ENCODE results near the gene ETFB. TPM values are rescaled to one million over a fixed set of nuclear protein-coding genes. Genes with fewer than 3 reads are reported as not detected.
"Not testable (repeated sequence)": the region's sequence is repeated elsewhere in the genome, so short reads cannot be mapped to it uniquely, and the experiment has no call there.

ETFB gene
- total and polyA plus RNA-seq, 2 donors from 2014 or later, result 76.8 to 620 TPM

- H3K36me3 ChIP-seq (ENCODE audit: control insufficient read depth in 2 of 3, insufficient read depth in 3 of 3, low read length in 3 of 3), result no peaks in the 10 kb centered on the region
- TF ChIP-seq CTCF (IDR thresholded peaks at IDR 0.05; ENCODE audit: borderline replicate concordance, extremely low read depth, insufficient read depth), result no peak
- no peak overlapping the region for H3K9ac ChIP-seq (ENCODE audit: low read length in 3 of 3)
- no peaks in the 10 kb centered on the region for H3K4me1 ChIP-seq (ENCODE audit: control insufficient read depth in 2 of 3, insufficient read depth in 2 of 3, low read depth in 1 of 3, low read length in 3 of 3)
- no peak for DNase-seq
- FAIRE-seq, result no peak
- H3K27ac ChIP-seq (ENCODE audit: low read depth in 2 of 2, low read length in 2 of 2), result no peak overlapping the region
- no peaks in the 10 kb centered on the region for H3K27me3 ChIP-seq (ENCODE audit: control insufficient read depth, insufficient read depth, low read length)
- no peak overlapping the region for H3K4me3 ChIP-seq (ENCODE audit: low read length in 3 of 3)
- H3K9me3 ChIP-seq (ENCODE audit: control insufficient read depth in 2 of 3, insufficient read depth in 1 of 3, low read length in 3 of 3), result no peaks in the 10 kb centered on the region
- intact Hi-C loops (cut with DNase I), result no loop called here
These were observed 45.0 kb upstream of the ETFB start for GRCh38 chr19:51410950-51411748.

GRCh38 chr19:51407511-51408131 lies 41.4 kb upstream of the ETFB start:
- intact Hi-C loops (cut with DNase I), result no loop called here
- no peak for FAIRE-seq
- peak; percentile 26 for TF ChIP-seq CTCF (IDR thresholded peaks at IDR 0.05; ENCODE audit: borderline replicate concordance, extremely low read depth, insufficient read depth)
- Histone ChIP-seq H3K9me3 (ENCODE audit: control insufficient read depth in 2 of 3, insufficient read depth in 1 of 3, low read length in 3 of 3) (no peaks in the 10 kb centered on the region), H3K9ac (ENCODE audit: low read length in 3 of 3) (no peak overlapping the region), H3K4me3 (ENCODE audit: low read length in 3 of 3) (no peak overlapping the region), H3K4me1 (ENCODE audit: control insufficient read depth in 2 of 3, insufficient read depth in 2 of 3, low read depth in 1 of 3, low read length in 3 of 3) (no peaks in the 10 kb centered on the region), H3K27ac (ENCODE audit: low read depth in 2 of 2, low read length in 2 of 2) (no peak overlapping the region), H3K36me3 (ENCODE audit: control insufficient read depth in 2 of 3, insufficient read depth in 3 of 3, low read length in 3 of 3) (no peaks in the 10 kb centered on the region), H3K27me3 (ENCODE audit: control insufficient read depth, insufficient read depth, low read length) (no peaks in the 10 kb centered on the region)
- peak in 3 of 5 donors; percentile 3 to 31 (median 25) for DNase-seq

- no peaks in the 10 kb centered on the region for H3K36me3 ChIP-seq (ENCODE audit: control insufficient read depth in 2 of 3, insufficient read depth in 3 of 3, low read length in 3 of 3)
- H3K27me3 ChIP-seq (ENCODE audit: control insufficient read depth, insufficient read depth, low read length), result no peaks in the 10 kb centered on the region
- H3K4me1 ChIP-seq (ENCODE audit: control insufficient read depth in 2 of 3, insufficient read depth in 2 of 3, low read depth in 1 of 3, low read length in 3 of 3), result no peaks in the 10 kb centered on the region
- no peak overlapping the region for H3K4me3 ChIP-seq (ENCODE audit: low read length in 3 of 3)
- H3K27ac ChIP-seq (ENCODE audit: low read depth in 2 of 2, low read length in 2 of 2), result no peak overlapping the region
- intact Hi-C loops (cut with DNase I), result no loop called here
- no peak for FAIRE-seq
- DNase-seq, result peak in 1 of 5 donors; percentile 8
- H3K9ac ChIP-seq (ENCODE audit: low read length in 3 of 3), result no peak overlapping the region
- H3K9me3 ChIP-seq (ENCODE audit: control insufficient read depth in 2 of 3, insufficient read depth in 1 of 3, low read length in 3 of 3), result peaks cover 0 to 8% (median 0%) of the 10 kb centered on the region in 3 donors
- no peak for TF ChIP-seq CTCF (IDR thresholded peaks at IDR 0.05; ENCODE audit: borderline replicate concordance, extremely low read depth, insufficient read depth)
These were observed 35.9 kb upstream of the ETFB start for GRCh38 chr19:51402117-51402516.

GRCh38 chr19:51399936-51400335 lies 33.7 kb upstream of the ETFB start:
- H3K27me3 ChIP-seq (ENCODE audit: control insufficient read depth, insufficient read depth, low read length); H3K4me3 ChIP-seq (ENCODE audit: low read length in 3 of 3); H3K27ac ChIP-seq (ENCODE audit: low read depth in 2 of 2, low read length in 2 of 2); intact Hi-C loops (cut with DNase I); H3K9ac ChIP-seq (ENCODE audit: low read length in 3 of 3); DNase-seq; H3K9me3 ChIP-seq (ENCODE audit: control insufficient read depth in 2 of 3, insufficient read depth in 1 of 3, low read length in 3 of 3); H3K4me1 ChIP-seq (ENCODE audit: control insufficient read depth in 2 of 3, insufficient read depth in 2 of 3, low read depth in 1 of 3, low read length in 3 of 3); FAIRE-seq; H3K36me3 ChIP-seq (ENCODE audit: control insufficient read depth in 2 of 3, insufficient read depth in 3 of 3, low read length in 3 of 3): not testable (repeated sequence)
